ENCODE measurements around the gene RAI14.

The RAI14 gene

GRCh38 chr5:34688015-34688810, 32.1 kb downstream of the RAI14 start:
- 95 to 100% methylated on average over 4 of the region's 7 CpGs for WGBS, 2 experiments (ENCODE audit: insufficient coverage in 2 of 2)
- Histone ChIP-seq H3K4me3 (ENCODE audit: extremely low read depth, insufficient read depth, low read length, poor library complexity, severe bottlenecking) (no peak overlapping the region), H3K9me3 (ENCODE audit: control insufficient read depth, low read length) (no peaks in the 10 kb centered on the region), H3K36me3 (ENCODE audit: control insufficient read depth, insufficient read depth, low read length) (peaks cover 63% of the 10 kb centered on the region), H3K4me1 (ENCODE audit: control insufficient read depth, insufficient read depth, low read length, poor library complexity, severe bottlenecking) (peaks cover 40% of the 10 kb centered on the region), H3K27ac (ENCODE audit: low read depth, low read length, severe bottlenecking) (peak overlapping the region; percentile 95)

- Histone ChIP-seq H3K4me1 (ENCODE audit: control insufficient read depth, insufficient read depth, low read length, poor library complexity, severe bottlenecking) (peaks cover 34% of the 10 kb centered on the region), H3K36me3 (ENCODE audit: control insufficient read depth, insufficient read depth, low read length) (peaks cover 74% of the 10 kb centered on the region)
- 86 to 89% methylated on average over 5 to 8 of the region's 8 CpGs for WGBS, 2 experiments (ENCODE audit: insufficient coverage in 2 of 2)
Measured at GRCh38 chr5:34690301-34690700, 34.2 kb downstream of the RAI14 start.

GRCh38 chr5:34690898-34691297, 34.8 kb downstream of the RAI14 start:
- H3K4me1 ChIP-seq (ENCODE audit: control insufficient read depth, insufficient read depth, low read length, poor library complexity, severe bottlenecking), result peaks cover 29% of the 10 kb centered on the region
- H3K27ac ChIP-seq (ENCODE audit: low read depth, low read length, severe bottlenecking), result no peak overlapping the region
- H3K9me3 ChIP-seq (ENCODE audit: control insufficient read depth, low read length), result no peaks in the 10 kb centered on the region
- 100% methylated on average over 1 of the region's 2 CpGs; no CpG with 5 or more reads in 1 of the 2 experiments for WGBS, 2 experiments (ENCODE audit: insufficient coverage in 2 of 2)
- H3K36me3 ChIP-seq (ENCODE audit: control insufficient read depth, insufficient read depth, low read length), result peaks cover 75% of the 10 kb centered on the region
- H3K4me3 ChIP-seq (ENCODE audit: extremely low read depth, insufficient read depth, low read length, poor library complexity, severe bottlenecking), result no peak overlapping the region

More at GRCh38 chr5:34690301-34690700, 34.2 kb downstream of the RAI14 start:
- no peak overlapping the region for H3K4me3 ChIP-seq (ENCODE audit: extremely low read depth, insufficient read depth, low read length, poor library complexity, severe bottlenecking)
- H3K9me3 ChIP-seq (ENCODE audit: control insufficient read depth, low read length), result no peaks in the 10 kb centered on the region
- no peak overlapping the region for H3K27ac ChIP-seq (ENCODE audit: low read depth, low read length, severe bottlenecking)

GRCh38 chr5:34691326-34691725, 35.2 kb downstream of the RAI14 start:
- H3K27ac ChIP-seq (ENCODE audit: low read depth, low read length, severe bottlenecking), result no peak overlapping the region
- peaks cover 75% of the 10 kb centered on the region for H3K36me3 ChIP-seq (ENCODE audit: control insufficient read depth, insufficient read depth, low read length)
- no peaks in the 10 kb centered on the region for H3K9me3 ChIP-seq (ENCODE audit: control insufficient read depth, low read length)
- no peak overlapping the region for H3K4me3 ChIP-seq (ENCODE audit: extremely low read depth, insufficient read depth, low read length, poor library complexity, severe bottlenecking)
- WGBS, 2 experiments (ENCODE audit: insufficient coverage in 2 of 2), result 60% methylated on average over 1 of the region's 6 CpGs; no CpG with 5 or more reads in 1 of the 2 experiments
- H3K4me1 ChIP-seq (ENCODE audit: control insufficient read depth, insufficient read depth, low read length, poor library complexity, severe bottlenecking), result peaks cover 25% of the 10 kb centered on the region

- peaks cover 11% of the 10 kb centered on the region for H3K4me1 ChIP-seq (ENCODE audit: control insufficient read depth, insufficient read depth, low read length, poor library complexity, severe bottlenecking)
- H3K9me3 ChIP-seq (ENCODE audit: control insufficient read depth, low read length), result no peaks in the 10 kb centered on the region
- H3K4me3 ChIP-seq (ENCODE audit: extremely low read depth, insufficient read depth, low read length, poor library complexity, severe bottlenecking), result no peak overlapping the region
- no peak overlapping the region for H3K27ac ChIP-seq (ENCODE audit: low read depth, low read length, severe bottlenecking)
- 97 to 98% methylated on average over 4 of the region's 6 CpGs for WGBS, 2 experiments (ENCODE audit: insufficient coverage in 2 of 2)
- H3K36me3 ChIP-seq (ENCODE audit: control insufficient read depth, insufficient read depth, low read length), result peaks cover 71% of the 10 kb centered on the region
Measured at GRCh38 chr5:34692786-34693185, 36.7 kb downstream of the RAI14 start.

GRCh38 chr5:34694012-34694411, 37.9 kb downstream of the RAI14 start:
- Histone ChIP-seq H3K9me3 (ENCODE audit: control insufficient read depth, low read length) (no peaks in the 10 kb centered on the region), H3K27ac (ENCODE audit: low read depth, low read length, severe bottlenecking) (no peak overlapping the region), H3K4me3 (ENCODE audit: extremely low read depth, insufficient read depth, low read length, poor library complexity, severe bottlenecking) (no peak overlapping the region), H3K36me3 (ENCODE audit: control insufficient read depth, insufficient read depth, low read length) (peaks cover 67% of the 10 kb centered on the region), H3K4me1 (ENCODE audit: control insufficient read depth, insufficient read depth, low read length, poor library complexity, severe bottlenecking) (peaks cover 7% of the 10 kb centered on the region)
- WGBS, 2 experiments (ENCODE audit: insufficient coverage in 2 of 2), result 100% methylated on average over 1 of the region's 1 CpG; no CpG with 5 or more reads in 1 of the 2 experiments

- WGBS, 2 experiments (ENCODE audit: insufficient coverage in 2 of 2), result 83 to 94% methylated on average over 1 to 4 of the region's 4 CpGs
- Histone ChIP-seq H3K4me1 (ENCODE audit: control insufficient read depth, insufficient read depth, low read length, poor library complexity, severe bottlenecking) (peaks cover 13% of the 10 kb centered on the region), H3K27ac (ENCODE audit: low read depth, low read length, severe bottlenecking) (no peak overlapping the region), H3K4me3 (ENCODE audit: extremely low read depth, insufficient read depth, low read length, poor library complexity, severe bottlenecking) (no peak overlapping the region), H3K36me3 (ENCODE audit: control insufficient read depth, insufficient read depth, low read length) (peaks cover 61% of the 10 kb centered on the region), H3K9me3 (ENCODE audit: control insufficient read depth, low read length) (no peaks in the 10 kb centered on the region)
Measured at GRCh38 chr5:34694685-34695084, 38.6 kb downstream of the RAI14 start.

- WGBS, 2 experiments (ENCODE audit: insufficient coverage in 2 of 2), result 100% methylated on average over 1 of the region's 1 CpG; no CpG with 5 or more reads in 1 of the 2 experiments
Measured at GRCh38 chr5:34695275-34696027, 39.3 kb downstream of the RAI14 start.

GRCh38 chr5:34697308-34698108, 41.4 kb downstream of the RAI14 start:
- no peak overlapping the region for H3K4me3 ChIP-seq (ENCODE audit: extremely low read depth, insufficient read depth, low read length, poor library complexity, severe bottlenecking)
- 100% methylated on average over 2 of the region's 3 CpGs; no CpG with 5 or more reads in 1 of the 2 experiments for WGBS, 2 experiments (ENCODE audit: insufficient coverage in 2 of 2)
- peaks cover 36% of the 10 kb centered on the region for H3K4me1 ChIP-seq (ENCODE audit: control insufficient read depth, insufficient read depth, low read length, poor library complexity, severe bottlenecking)
- H3K27ac ChIP-seq (ENCODE audit: low read depth, low read length, severe bottlenecking), result no peak overlapping the region
- H3K9me3 ChIP-seq (ENCODE audit: control insufficient read depth, low read length), result no peaks in the 10 kb centered on the region
- H3K36me3 ChIP-seq (ENCODE audit: control insufficient read depth, insufficient read depth, low read length), result peaks cover 44% of the 10 kb centered on the region

More at GRCh38 chr5:34695275-34696027, 39.3 kb downstream of the RAI14 start:
- peaks cover 54% of the 10 kb centered on the region for H3K36me3 ChIP-seq (ENCODE audit: control insufficient read depth, insufficient read depth, low read length)
- H3K27ac ChIP-seq (ENCODE audit: low read depth, low read length, severe bottlenecking), result no peak overlapping the region
- no peaks in the 10 kb centered on the region for H3K9me3 ChIP-seq (ENCODE audit: control insufficient read depth, low read length)
- no peak overlapping the region for H3K4me3 ChIP-seq (ENCODE audit: extremely low read depth, insufficient read depth, low read length, poor library complexity, severe bottlenecking)
- peaks cover 20% of the 10 kb centered on the region for H3K4me1 ChIP-seq (ENCODE audit: control insufficient read depth, insufficient read depth, low read length, poor library complexity, severe bottlenecking)

- peaks cover 36% of the 10 kb centered on the region for H3K4me1 ChIP-seq (ENCODE audit: control insufficient read depth, insufficient read depth, low read length, poor library complexity, severe bottlenecking)
- no peaks in the 10 kb centered on the region for H3K9me3 ChIP-seq (ENCODE audit: control insufficient read depth, low read length)
- H3K4me3 ChIP-seq (ENCODE audit: extremely low read depth, insufficient read depth, low read length, poor library complexity, severe bottlenecking), result no peak overlapping the region
- H3K36me3 ChIP-seq (ENCODE audit: control insufficient read depth, insufficient read depth, low read length), result peaks cover 40% of the 10 kb centered on the region
- no peak overlapping the region for H3K27ac ChIP-seq (ENCODE audit: low read depth, low read length, severe bottlenecking)
Measured at GRCh38 chr5:34698109-34698419, 41.9 kb downstream of the RAI14 start.

All from mesodermal cell (in vitro differentiated cells).